ENCODE data around the gene PICK1. TPM values are rescaled to one million over a fixed set of nuclear protein-coding genes. Genes with fewer than 3 reads are reported as not detected.
"Not testable (repeated sequence)": the region's sequence is repeated elsewhere in the genome, so short reads cannot be mapped to it uniquely, and the experiment has no call there.

Gene PICK1
- total RNA-seq, 1 donor, result 14.2 TPM

GRCh38 chr22:38036392-38037062 is 20.7 kb upstream of the PICK1 start:
- DNase-seq (ENCODE audit: low read depth), result no peak
- no peak for TF ChIP-seq CTCF (IDR thresholded peaks at IDR 0.05; ENCODE audit: insufficient read depth, low read depth, low read length)
- no peak overlapping the region for H3K4me3 ChIP-seq (ENCODE audit: low read depth, low read length)

- DNase-seq (ENCODE audit: low read depth), result not testable (repeated sequence)
Observed at GRCh38 chr22:38037367-38038150, 19.6 kb upstream of the PICK1 start.

GRCh38 chr22:38038426-38038825 is 18.8 kb upstream of the PICK1 start:
- TF ChIP-seq CTCF (IDR thresholded peaks at IDR 0.05; ENCODE audit: insufficient read depth, low read depth, low read length), result no peak
- no peak overlapping the region for H3K4me3 ChIP-seq (ENCODE audit: low read depth, low read length)
- DNase-seq (ENCODE audit: low read depth), result no peak

More at GRCh38 chr22:38037367-38038150, 19.6 kb upstream of the PICK1 start:
- H3K4me3 ChIP-seq (ENCODE audit: low read depth, low read length), result not testable (repeated sequence)

GRCh38 chr22:38038890-38039812 is 18.1 kb upstream of the PICK1 start:
- DNase-seq (ENCODE audit: low read depth), result no peak
- H3K4me3 ChIP-seq (ENCODE audit: low read depth, low read length), result no peak overlapping the region

GRCh38 chr22:38040953-38041759 is 16.0 kb upstream of the PICK1 start:
- no peak overlapping the region for H3K4me3 ChIP-seq (ENCODE audit: low read depth, low read length)
- no peak for TF ChIP-seq CTCF (IDR thresholded peaks at IDR 0.05; ENCODE audit: insufficient read depth, low read depth, low read length)
- no peak for DNase-seq (ENCODE audit: low read depth)

More at GRCh38 chr22:38038890-38039812, 18.1 kb upstream of the PICK1 start:
- TF ChIP-seq CTCF (IDR thresholded peaks at IDR 0.05; ENCODE audit: insufficient read depth, low read depth, low read length), result no peak

GRCh38 chr22:38041760-38042487 is 15.3 kb upstream of the PICK1 start:
- no peak overlapping the region for H3K4me3 ChIP-seq (ENCODE audit: low read depth, low read length)
- TF ChIP-seq CTCF (IDR thresholded peaks at IDR 0.05; ENCODE audit: insufficient read depth, low read depth, low read length), result no peak
- DNase-seq (ENCODE audit: low read depth), result no peak

All from fibroblast of villous mesenchyme (primary cell).